HG03280 (cell line): Measurements from ENCODE around the gene PRDM1.

ENCODE experiments used
- ATAC-seq: cut with Tn5 transposase; IDR thresholded peaks from one replicate; pipeline ENCODE4 v1.9.1; 2021; ENCODE audit warnings: mild to moderate bottlenecking, moderate library complexity; ENCODE audit not compliant: unreplicated experiment

Gene PRDM1

DNA sequence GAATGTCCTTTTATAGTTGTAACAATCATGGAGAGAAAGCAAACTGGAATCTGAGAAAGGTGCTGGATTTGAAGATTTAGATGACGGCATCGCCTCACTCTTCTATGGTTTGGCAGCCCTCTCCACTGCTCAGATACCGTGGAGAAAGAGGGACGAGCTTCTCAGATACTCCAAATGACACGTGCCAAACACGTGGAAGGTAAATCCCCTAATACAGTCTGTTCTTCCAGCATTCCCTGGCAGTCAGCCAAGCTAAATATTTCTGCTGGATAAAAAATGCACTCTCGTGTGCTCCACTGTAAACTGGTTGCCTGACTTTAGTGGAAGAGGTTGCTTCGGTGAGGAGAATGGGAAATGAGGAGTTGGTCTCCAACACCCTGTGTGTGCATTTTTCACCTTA, 16.7 kb upstream of the PRDM1 start:
- no peak for ATAC-seq

DNA sequence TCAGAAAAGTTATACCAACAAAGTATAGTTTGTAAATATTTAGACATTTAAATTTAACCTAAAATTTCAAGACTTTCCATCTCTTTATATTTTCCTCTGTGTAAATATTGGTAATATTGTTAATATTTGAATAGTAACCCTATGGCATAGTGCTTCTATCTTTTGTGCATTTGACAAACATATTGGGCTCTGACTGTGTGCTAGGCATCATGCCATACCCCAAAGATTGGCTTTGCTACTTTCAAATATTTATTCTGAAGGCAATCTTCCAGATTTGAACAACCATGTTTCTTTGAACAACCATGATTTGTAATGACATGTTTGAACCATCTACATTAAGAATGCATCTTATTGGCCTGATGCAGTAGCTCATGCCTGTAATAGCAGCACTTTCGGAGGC, 15.5 kb upstream of the PRDM1 start:
- ATAC-seq: no peak

DNA sequence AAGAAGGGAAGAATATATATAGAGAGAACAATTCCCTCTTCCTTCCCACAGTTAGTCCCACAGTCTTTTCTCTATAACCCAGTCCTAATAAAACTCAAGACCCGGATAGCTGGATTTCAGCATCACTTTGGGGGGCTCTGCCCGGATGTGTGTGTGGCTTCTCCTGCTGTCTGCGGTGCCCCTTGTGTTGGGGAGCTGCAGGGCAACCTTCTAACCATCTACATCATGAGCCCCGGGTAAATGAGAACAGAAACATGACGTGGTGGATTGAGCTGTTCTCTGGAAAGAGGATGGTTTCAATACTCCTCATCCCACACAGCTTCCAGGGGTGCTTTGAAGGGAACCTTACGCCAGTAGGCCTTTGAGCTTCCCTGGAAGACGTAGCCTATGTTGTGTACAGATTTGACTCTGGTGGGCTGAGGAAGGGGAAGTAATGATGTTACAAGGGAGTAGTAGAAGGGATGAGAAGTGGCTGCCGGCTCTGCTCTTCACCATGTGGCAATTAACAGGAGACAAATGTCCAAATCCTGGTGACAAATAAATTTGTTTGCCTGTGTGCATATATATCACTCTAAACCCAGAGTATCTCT, 13.5 kb upstream of the PRDM1 start:
- ATAC-seq: no peak

DNA sequence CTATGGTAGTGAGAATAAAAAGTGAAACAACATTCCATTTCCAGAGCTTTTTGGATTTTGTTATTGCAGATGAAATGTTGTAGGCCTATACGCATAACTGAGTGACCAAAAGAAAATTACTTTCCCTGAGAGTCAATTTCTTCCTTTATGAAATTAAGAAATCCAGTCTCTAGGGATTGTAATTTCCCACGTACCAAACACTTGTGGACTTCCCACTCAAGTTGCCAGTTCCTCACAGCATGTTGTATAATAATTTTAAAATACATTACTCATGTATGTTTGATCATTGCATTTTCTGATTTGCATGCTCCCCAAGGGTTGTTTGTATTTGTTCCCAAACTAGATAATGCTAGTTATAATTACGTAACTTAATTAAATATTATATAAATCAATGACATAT, 12.0 kb upstream of the PRDM1 start:
- no peak for ATAC-seq

DNA sequence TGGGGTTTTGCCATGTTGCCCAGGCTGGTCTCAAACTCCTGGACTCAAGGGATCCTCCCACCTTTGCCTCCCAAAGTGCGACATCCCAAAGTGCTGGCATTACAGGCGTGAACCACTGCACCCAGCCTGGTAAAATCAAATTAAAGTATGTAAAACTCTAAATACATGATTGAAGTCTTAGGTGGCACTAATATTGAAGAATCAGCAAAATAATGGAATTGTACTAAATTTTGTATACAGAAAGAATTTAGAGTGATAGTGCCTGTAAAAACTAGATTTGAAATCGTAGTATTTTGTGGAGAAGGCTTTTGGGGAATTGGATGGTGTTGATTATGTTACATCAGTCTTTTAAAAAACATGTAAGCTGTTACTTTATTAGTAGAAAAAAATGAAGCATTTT, 10.0 kb upstream of the PRDM1 start:
- ATAC-seq: no peak

DNA sequence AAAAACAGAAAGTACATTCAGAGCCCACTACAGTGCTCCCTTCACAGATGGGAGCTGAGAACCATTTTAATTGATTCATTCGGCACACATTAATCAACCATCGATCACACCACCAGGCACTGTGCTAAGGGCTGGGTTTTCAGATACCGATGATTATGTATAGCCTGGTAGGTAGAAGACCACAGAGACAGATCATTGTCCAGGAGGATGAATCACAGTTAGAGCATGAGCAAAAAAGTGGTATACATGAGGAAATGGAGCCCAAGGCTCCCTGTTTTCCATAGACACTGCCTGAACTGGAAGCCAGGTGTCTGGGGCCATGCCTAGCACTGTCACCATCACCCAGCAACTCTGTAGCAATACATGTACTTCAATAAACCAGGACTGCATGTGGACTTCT, 9.0 kb upstream of the PRDM1 start:
- ATAC-seq: no peak

DNA sequence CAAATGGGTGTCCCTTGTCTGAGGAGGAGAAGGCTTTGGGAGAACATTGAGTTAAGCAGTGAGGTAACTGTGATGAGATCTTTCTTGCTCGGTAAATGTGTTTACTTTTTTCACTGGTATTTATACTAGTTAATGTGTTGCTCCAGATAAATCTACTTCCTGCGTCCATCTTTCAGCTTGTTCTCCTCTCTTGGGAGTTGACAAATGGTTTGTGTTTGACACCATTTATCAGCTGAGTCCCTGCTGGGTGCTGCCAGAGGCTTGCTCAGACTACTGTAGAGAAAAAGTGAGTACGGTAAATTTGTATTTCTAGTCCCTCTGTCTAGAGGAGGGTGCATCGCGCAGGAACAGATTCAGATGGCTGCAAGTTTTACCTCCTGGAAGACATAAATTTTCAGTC, 8.3 kb upstream of the PRDM1 start:
- no peak for ATAC-seq

DNA sequence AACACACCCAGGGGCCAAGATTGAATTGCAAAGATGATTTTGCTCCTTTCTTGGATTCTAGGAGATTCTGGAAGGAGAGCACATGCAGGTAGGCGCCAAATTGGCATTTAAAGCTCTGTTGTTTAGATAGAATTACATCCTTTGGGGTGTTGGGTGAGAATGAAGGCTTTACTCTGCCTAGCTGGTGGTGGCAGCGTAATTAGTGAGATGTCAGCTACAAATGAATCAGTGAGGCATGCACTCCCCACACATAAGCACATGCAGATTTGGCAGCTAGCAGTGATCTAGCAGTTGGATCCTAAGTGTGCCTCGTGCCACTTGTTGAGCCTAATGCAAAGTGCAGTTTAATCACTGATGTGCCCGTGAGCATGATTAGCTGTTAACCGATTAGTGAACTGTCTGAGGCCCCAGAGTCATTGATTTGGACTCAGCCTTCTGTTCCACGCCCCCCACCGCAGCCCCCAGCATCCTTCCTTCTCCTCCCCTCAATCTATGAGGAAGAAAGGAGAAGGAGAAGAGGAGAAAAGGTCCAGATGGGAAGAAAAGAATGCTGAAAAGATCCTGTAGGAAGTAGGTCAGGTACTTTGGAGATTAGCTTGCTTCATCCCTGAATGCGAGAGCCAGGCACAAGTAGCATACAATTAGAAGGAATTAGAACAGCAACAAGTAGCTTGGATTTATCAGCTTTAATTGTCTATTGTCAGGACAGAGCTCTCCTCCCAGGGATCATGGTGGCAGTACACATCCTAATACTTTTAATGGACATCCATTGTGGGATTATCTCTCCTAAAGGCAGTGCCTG, 6.0 kb upstream of the PRDM1 start:
- no peak for ATAC-seq

DNA sequence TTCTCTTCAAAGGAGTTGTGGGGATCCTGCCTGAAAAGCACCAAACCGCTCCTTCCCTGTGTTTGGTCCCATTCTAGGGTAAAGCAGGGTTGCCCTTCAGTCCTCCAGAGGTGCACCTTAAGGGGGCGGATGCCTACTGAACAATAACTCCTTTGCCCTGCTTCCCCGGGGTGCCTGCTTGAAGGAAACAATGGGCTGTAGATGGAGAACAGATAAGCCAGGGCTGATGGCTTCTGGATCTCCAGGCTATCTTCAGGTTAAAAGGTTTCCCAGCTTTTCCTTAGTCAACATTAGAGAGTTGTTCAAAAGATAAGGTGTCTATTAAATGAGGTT, 5.4 kb upstream of the PRDM1 start:
- no peak for ATAC-seq

DNA sequence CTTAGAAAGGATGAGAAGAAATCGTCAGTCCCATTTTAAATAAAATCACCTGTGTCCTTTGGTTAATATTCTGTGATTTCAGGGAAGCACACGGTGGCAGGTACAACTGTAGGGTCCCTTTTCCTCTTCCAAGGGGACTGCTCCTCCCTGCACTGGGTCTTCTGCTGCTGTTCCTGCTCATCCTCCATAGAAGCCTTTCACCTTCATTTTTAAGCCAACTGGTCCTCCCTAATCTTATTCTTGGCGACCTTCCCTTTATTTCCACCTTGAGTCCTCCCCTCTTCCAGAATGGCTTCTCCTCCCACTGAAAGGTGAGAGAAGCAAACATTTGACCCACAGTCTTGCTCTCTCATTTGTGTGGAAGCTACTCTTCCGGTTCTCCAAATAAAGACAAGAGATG, 4.4 kb upstream of the PRDM1 start:
- ATAC-seq: no peak

DNA sequence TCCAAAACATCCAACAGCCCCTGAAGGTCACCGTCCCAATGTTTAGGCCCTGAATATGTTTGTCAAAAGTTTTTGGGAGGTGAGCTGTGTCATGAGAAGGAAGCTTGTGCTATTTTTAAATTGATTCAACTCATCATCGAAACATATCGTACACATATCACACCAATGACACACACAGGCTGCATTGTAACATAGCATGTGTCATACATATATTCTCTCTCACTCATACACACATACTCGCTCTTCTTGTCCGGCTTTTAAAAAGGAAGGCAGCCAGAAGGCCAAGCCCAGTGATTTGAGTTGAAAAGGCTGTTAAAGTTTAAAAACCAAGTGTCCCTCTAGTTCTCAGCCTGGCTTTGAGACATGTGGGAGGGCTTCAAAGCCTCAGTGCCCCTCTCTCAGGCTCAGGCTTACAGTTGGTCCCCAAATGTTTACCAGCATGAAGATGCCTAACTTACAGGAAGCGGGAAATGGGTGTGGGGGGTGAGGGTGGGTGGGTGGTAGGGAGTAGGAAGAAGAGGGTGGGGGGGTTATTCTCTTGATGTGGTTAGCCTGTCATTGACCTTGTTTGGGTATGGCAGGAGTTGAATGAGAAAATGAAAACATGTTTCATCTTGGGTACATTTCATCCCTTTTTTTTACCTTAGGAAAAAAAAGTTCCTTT, 3.3 kb upstream of the PRDM1 start:
- no peak for ATAC-seq

DNA sequence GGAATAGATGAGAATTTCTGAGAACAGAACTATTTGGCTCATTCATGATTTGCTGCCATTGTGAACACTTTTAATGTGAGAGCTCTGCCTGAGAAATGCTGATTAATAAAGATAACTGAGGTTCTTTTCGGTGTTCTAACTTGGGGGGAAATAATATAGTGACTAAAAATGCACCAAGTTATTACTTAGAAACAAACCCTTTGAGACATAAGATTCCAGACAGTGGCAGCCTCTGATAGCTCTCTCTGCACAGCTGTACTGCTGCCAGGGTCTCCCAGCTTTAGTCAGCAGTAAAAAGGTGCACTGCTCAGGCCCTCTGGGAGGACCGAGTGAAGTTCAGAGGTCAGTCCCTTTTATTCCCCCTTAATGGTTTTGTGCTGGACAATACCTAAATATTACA, 2.5 kb upstream of the PRDM1 start:
- ATAC-seq: no peak

DNA sequence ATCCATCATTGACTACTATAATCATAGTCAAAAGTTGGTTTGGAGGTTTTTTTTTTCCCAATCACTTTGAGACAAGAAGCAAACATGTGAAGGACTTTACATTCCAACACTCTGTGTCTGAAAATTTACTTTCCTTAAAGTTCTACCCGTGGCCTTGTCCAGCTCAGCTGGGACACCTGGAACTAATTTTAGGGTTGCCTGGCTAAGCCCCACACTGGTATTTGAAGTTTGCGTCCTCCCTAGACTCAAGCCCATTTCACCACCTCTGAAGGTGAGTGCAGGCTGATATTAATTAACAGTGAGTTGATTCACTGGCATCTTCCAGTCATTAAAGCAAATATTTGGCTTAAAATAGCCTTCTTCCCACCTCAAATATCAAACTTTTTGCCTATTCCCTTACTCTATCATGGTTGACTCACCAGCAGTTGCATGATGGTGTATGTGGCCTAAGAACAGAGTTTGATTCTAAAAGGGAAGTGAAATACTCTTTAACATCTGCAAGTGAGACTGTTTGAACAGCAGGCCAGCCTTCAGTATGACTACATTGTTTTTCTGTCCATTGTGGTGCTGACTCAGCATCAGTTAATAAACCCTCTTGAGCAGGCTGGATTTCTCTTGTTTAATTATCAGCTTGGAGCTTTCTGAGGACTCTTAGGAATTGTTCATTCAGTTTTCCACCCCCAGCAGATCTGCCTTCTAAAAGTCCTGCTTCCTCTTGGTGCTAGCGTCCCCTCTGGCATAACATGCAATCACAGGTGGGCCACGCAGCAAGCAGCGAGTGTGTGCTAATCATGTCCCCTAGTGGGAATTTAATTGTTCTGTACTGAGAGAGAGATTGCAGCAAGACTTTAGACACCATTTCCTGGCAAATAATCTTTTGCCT, 1.8 kb upstream of the PRDM1 start:
- peak; percentile 74 for ATAC-seq

DNA sequence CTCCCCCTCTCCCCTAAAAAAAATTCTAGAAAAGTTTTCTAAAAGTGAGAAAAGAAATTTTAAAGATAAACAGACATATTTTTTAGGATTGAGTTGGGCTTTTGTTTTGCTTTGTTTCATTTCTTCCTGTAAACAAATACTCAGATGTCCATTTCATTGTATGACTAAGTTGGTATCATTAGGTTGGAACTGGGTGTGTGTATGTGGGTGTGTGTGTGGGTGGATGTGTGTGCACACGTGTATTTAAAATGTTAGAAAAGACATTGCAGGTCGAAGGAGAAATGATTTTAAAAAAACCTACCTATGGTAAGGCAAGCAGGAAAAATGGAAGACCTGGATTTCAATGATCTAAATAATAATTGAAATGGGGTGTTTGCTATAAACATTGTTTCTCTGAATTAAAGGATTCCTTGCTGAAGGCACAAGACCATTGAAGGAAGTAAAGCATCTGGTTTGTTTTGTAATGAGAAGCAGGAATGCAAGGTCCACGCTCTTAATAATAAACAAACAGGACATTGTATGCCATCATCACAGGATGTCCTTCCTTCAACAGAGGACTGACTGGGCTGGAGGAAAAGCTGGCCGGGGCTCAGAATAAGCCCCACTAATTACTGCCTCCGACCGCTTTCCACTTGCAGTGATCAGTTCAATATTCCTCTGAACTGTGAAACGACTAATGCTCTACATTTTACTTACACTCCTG, 996 bp upstream of the PRDM1 start:
- no peak for ATAC-seq

DNA sequence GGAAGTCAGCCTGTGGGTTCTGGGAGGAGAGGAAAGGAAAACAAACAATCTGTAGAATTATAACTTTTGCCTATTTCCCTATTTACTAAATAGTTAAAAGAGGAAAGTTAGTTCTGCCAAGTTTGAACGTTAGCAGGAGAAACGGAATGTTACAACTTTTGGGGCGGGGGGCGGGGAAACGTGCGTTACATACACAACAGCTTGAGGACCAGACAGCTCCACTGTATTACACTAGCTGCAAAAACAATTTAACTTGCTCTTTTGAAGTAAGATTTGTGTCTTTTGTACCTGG, 498 bp upstream of the PRDM1 start:
- no peak for ATAC-seq

DNA sequence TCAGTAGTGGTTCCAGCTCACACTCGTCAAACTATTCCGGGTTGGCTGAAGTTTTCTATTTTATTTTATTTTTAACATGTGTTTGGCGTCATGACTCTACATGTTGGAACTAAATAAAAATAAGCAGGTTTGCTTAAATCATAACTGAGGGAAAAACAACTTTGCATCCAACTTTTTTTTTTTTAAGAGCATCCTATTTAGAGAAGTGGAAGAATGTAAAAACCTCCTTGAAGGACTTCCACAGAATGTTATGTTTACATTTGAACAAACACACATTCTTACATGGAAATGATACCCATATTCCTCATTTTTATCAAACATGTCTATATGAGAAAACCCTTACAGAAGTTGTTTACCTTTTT, 659 bp downstream of the PRDM1 start:
- ATAC-seq: no peak

DNA sequence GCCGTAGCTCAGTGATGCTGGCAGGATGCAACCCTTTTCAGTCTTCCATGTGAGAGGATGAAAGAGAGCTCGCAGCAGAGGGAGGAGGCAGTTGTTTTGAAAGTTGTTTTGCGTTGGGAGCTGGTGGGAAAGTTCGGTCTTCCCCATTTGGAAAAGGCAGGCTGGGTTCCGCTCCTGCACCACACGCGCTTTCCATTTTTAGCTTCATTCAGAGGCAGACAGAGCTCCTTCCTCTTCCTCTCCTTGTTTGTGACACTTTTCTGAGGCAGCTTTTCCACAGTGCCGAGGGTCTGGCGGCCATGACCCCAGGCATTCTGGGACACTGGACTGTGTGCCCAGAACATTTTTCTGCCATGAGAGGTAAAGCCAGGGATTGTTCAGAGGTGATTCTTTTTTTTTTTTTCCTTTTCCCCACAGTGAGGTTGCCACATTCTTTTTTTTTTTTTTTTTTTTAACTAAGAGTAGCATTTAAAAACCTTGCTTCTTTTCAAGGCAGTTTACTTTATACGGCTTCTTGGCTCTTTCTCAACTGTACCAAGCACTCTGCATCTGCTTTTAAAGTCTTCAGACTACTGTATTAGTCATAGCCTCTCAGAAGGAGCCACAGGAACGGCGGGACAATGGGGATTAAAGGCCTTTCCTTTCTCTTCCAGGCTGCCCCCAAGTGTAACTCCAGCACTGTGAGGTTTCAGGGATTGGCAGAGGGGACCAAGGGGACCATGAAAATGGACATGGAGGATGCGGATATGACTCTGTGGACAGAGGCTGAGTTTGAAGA, 1.6 kb downstream of the PRDM1 start:
- no peak for ATAC-seq

DNA sequence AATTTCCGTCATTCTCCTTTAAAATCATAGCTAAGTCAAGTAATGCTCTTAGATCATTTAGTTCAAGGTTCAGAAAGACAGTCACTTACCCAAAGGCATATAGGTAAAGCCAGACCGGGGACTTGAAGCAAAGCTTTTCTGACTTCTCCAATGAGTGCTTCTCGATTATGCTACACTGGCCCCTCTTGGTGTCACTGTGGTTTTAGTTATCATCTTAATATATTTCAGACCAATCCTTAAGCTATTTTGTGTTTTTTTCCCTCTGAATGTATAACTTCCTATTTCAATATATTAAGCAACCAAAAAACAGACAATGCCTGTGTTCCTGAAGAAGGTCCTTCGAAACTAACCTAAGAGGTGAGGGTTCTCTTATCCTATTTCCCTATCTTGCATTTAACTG, 3.9 kb downstream of the PRDM1 start:
- no peak for ATAC-seq

DNA sequence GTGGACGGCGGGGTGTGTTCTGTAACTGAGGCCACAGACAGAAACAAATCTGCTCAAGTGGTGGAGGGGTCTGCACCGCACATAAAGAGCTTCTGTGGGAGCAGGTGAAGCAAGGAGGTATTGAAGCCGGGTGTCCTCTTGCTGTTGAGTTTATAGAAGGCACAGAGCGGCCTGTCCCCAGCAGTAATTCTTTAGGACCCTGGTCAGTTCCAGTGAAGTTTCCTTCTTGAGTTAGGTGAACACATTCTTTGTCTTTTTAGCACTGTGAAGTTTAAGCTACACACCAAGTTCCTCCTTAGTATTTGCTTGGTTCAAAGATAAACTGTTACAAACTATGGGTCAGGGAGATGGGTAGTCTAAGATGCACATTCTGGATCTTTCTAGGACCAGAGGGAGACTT, 6.1 kb downstream of the PRDM1 start:
- no peak for ATAC-seq

DNA sequence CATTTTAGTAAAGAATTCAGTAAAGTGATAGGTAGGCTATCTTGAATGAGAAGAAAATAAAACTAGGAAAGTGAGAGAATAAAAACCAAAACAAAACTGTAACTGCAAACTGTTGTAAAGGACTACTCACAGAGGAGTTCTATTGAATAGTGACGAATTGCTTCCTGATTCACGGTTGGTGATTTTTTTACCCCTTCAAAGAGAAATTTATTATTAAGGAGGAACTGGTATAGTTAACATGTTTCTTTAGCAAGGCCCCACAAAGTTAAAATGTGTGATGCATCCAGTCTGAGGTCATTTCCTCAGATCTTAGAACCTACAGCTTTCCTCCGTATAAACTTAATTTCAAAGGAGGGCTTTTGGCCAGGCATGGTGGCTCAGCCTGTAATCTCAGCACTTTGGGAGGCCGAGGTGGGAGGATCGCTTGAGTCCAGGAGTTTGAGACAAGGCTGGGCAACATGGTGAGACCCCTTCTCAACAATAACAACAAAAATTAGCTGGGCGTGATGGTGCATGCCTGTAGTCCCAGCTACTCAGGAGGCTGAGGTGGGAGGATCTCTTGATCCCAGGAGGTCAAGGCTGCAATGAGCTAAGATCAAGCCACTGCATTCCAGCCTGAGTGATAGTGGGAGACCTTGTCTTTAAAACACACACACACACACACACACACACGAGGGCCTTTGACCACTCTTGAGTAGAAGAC, 8.3 kb downstream of the PRDM1 start:
- ATAC-seq: no peak
